Lung (tissue), 12 donors: ENCODE measurements around the gene CLEC5A. TPM values are rescaled to one million over a fixed set of nuclear protein-coding genes. Genes with fewer than 3 reads are reported as not detected.

Source experiments
- ATAC-seq: fragments of 200-7000 bp; cut with Tn5 transposase; one replicate; pipeline ENCODE4 v1.9.1; 2020; ENCODE audit warnings: moderate number of reproducible peaks; ENCODE audit not compliant: insufficient read depth, low FRiP score
- DNase-seq, 3 donors: peaks; one replicate each; pipeline ENCODE4 v3.0.0-alpha.2; 2013 to 2017
- H3K27ac ChIP-seq, 2 donors: one replicate each; pipeline ENCODE4 v1.5.1; 2013; ENCODE audit warnings: mild to moderate bottlenecking in 2 of 2, moderate library complexity in 2 of 2, control low read depth in 1 of 2, inconsistent platforms in 1 of 2, low read depth in 1 of 2, low read length in 1 of 2
- H3K27me3 ChIP-seq, 3 donors: one replicate each; pipeline ENCODE4 v1.5.1; 2013; ENCODE audit warnings: low read length in 2 of 3; ENCODE audit not compliant: control insufficient read depth in 3 of 3, insufficient read depth in 3 of 3
- H3K36me3 ChIP-seq, 4 donors: one replicate each; pipeline ENCODE4 v1.5.1; 2013; ENCODE audit warnings: low read length in 4 of 4, mild to moderate bottlenecking in 1 of 4, moderate library complexity in 1 of 4; ENCODE audit not compliant: control insufficient read depth in 4 of 4, insufficient read depth in 4 of 4
- H3K4me1 ChIP-seq, 5 donors: one replicate each; pipeline ENCODE4 v1.5.1; 2013; ENCODE audit warnings: low read length in 5 of 5, mild to moderate bottlenecking in 2 of 5, moderate library complexity in 1 of 5; ENCODE audit not compliant: control insufficient read depth in 5 of 5, insufficient read depth in 5 of 5
- H3K4me3 ChIP-seq: one replicate; pipeline ENCODE4 v1.5.1; 2013; ENCODE audit warnings: mild to moderate bottlenecking, control low read depth, moderate library complexity
- H3K9ac ChIP-seq, 2 donors: one replicate each; pipeline ENCODE4 v1.5.1; 2013; ENCODE audit warnings: low read length in 2 of 2, control low read depth in 1 of 2; ENCODE audit not compliant: insufficient read depth in 1 of 2
- H3K9me3 ChIP-seq, 4 donors: one replicate each; pipeline ENCODE4 v1.5.1; 2013; ENCODE audit warnings: low read length in 3 of 4, mild to moderate bottlenecking in 1 of 4, moderate library complexity in 1 of 4; ENCODE audit not compliant: control insufficient read depth in 4 of 4, insufficient read depth in 3 of 4
- WGBS, 2 donors: extraction: QIAGEN DNeasy Blood & Tissue Kit; methylation state at CpG; one replicate each; pipeline ENCODE4 v1.1.7; 2013; 5-methylcytosine and 5-hydroxymethylcytosine counted together
- polyA plus RNA-seq, 2 donors: library from polyadenylated mRNA; stranded (reverse); fragments of 200-250 nt; gene quantifications; one replicate each; pipeline ENCODE4 v1.2.1, GENCODE V29; 2013
- total RNA-seq, 2 donors: library from RNA; depleted of rRNA in 1 of 2; stranded (reverse); fragments of >200 nt in 1 of 2; gene quantifications; one replicate each; pipeline ENCODE4 v1.2.1, GENCODE V29; 2014 to 2021
- TF ChIP-seq, protein P1 (sequence below): IDR thresholded peaks from 2 replicates; pipeline ENCODE4 v1.5.1; 2012; ENCODE audit warnings: mild to moderate bottlenecking; ENCODE audit errors: control extremely low read depth, extremely low read depth
- donor health status: control.
- donor health status: control.
- donor health status: Bipolar disorder and iron deficiency.
- donor health status: healthy.
- donor health status: DM: yes; HTN: yes; CAD: no.

The CLEC5A gene
- total and polyA plus RNA-seq, 4 donors: 2.7 to 19.1 (median 6.6) TPM

DNA sequence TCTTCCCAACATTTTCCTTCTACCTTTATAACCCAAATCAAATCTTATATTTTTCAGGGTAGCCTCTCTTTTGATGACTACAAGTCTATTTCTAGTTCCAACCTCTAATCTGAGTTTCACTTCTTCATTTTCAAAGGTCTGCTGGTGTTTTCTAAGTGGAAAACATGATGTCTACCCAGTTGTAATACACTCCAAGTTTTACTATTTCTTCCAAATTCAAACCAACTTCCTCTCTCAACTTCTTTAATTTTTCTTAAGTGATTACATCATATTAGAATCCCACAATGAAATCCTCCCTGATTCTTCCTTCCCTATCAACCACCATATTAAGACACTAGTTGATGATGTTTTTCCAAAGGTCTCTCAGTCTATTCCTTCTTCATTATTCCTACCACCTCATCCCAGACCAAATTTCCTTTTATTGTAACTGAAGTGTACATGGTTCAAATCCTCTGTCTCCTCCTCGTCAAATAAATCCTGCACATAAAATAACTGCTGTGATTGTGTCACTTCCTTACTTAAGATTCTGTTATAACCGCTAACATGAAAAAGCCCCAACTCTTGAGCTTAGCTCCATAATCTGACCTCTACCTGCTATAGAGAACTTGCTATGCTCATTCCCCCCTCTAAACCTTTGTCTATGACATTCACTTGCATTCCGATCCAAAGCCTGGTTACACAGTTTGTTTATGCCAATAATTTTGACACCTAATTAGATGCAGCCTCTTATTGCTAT lies 14.1 kb upstream of the CLEC5A start:
- no peaks in the 10 kb centered on the region for H3K27me3 ChIP-seq
- no peak for ATAC-seq
- H3K9me3 ChIP-seq: no peaks in the 10 kb centered on the region
- no peak overlapping the region for H3K4me3 ChIP-seq
- peak in 1 of 3 donors; percentile 2 for DNase-seq
- 36 to 74% methylated on average over 3 of the region's 3 CpGs for WGBS, 2 donors
- TF ChIP-seq, protein P1, sequence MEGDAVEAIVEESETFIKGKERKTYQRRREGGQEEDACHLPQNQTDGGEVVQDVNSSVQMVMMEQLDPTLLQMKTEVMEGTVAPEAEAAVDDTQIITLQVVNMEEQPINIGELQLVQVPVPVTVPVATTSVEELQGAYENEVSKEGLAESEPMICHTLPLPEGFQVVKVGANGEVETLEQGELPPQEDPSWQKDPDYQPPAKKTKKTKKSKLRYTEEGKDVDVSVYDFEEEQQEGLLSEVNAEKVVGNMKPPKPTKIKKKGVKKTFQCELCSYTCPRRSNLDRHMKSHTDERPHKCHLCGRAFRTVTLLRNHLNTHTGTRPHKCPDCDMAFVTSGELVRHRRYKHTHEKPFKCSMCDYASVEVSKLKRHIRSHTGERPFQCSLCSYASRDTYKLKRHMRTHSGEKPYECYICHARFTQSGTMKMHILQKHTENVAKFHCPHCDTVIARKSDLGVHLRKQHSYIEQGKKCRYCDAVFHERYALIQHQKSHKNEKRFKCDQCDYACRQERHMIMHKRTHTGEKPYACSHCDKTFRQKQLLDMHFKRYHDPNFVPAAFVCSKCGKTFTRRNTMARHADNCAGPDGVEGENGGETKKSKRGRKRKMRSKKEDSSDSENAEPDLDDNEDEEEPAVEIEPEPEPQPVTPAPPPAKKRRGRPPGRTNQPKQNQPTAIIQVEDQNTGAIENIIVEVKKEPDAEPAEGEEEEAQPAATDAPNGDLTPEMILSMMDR: no peak
- H3K4me1 ChIP-seq: no peaks in the 10 kb centered on the region
- no peaks in the 10 kb centered on the region for H3K36me3 ChIP-seq
- no peak overlapping the region for H3K9ac ChIP-seq
- H3K27ac ChIP-seq: no peak overlapping the region

DNA sequence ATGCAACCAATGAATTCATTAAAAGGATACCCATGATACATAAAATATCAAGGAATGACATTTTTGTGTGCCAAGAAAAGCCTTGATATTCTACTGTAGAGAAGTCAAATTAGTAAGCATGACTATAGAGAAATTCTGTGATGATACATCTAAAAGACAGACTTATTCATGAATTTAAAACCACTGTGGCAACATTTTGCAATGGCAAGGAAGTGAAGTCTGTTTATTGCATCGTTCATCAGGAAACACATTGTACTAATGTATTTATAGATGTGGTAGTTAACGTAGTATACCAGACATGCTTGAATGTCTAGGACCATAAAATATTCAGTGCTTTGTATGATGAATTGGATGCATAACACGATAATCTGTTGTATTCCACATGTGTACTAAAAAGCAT lies 9.3 kb upstream of the CLEC5A start:
- peak in 1 of 3 donors; percentile 11 for DNase-seq
- TF ChIP-seq, protein P1: no peak
- ATAC-seq: no peak
- Histone ChIP-seq H3K36me3 (no peaks in the 10 kb centered on the region), H3K27ac (no peak overlapping the region), H3K4me1 (no peaks in the 10 kb centered on the region), H3K27me3 (no peaks in the 10 kb centered on the region), H3K9me3 (no peaks in the 10 kb centered on the region), H3K4me3 (no peak overlapping the region), H3K9ac (no peak overlapping the region)
- WGBS, 2 donors: 13 to 31% methylated on average over 3 of the region's 3 CpGs

DNA sequence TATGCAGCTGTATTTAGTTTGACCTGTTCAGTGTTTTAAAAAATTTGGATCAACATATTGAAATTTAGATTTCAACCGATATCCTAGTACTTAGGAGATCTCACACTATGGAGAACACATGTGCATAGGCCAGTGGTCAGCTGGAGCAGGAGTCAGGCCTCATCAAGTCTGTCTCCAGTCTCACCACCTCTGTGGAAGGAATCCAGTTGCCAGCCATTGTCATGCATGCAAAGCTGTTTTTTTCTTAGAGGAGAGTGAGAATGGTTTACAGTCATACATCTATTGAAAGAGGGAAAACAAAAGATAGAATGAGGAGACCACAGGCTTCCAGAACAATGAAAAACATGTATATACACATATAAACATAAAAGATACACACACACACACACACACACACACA lies 7.6 kb upstream of the CLEC5A start:
- Histone ChIP-seq H3K4me3 (no peak overlapping the region), H3K36me3 (no peaks in the 10 kb centered on the region), H3K27ac (no peak overlapping the region), H3K9ac (no peak overlapping the region), H3K9me3 (peaks cover 0 to 2% (median 0%) of the 10 kb centered on the region in 4 donors), H3K27me3 (no peaks in the 10 kb centered on the region), H3K4me1 (no peaks in the 10 kb centered on the region)
- ATAC-seq: no peak
- 92% methylated on average over 1 of the region's 1 CpG for WGBS, 2 donors
- no peak for DNase-seq
- TF ChIP-seq, protein P1: no peak
